Cardiac fibroblast (primary cell): Measurements from ENCODE around the gene DIRAS1.

Experiments used
- DNase-seq, 2 donors: peaks; one replicate each; pipeline versions ENCODE4 v3.0.0 to v3.0.0-alpha.2; 2010; ENCODE audit warnings: low read depth in 2 of 2
- H3K4me3 ChIP-seq, 2 donors: replicated peaks in 1 of 2; 1 replicate in 1 of 2; 2 replicates in 1 of 2; pipeline ENCODE4 v1.5.1; 2011; ENCODE audit warnings: low read depth in 2 of 2, low read length in 2 of 2, mild to moderate bottlenecking in 2 of 2, moderate library complexity in 1 of 2
- CTCF ChIP-seq: IDR thresholded peaks from one replicate; pipeline ENCODE4 v1.5.1; 2011; ENCODE audit warnings: low read depth, mild to moderate bottlenecking, low read length, inconsistent platforms

The DIRAS1 gene

GRCh38 chr19:2728783-2729387 is 7.7 kb upstream of the DIRAS1 start:
- no peak for DNase-seq
- no peak for TF ChIP-seq CTCF

GRCh38 chr19:2727640-2727944 is 6.4 kb upstream of the DIRAS1 start:
- no peak for TF ChIP-seq CTCF
- H3K4me3 ChIP-seq = no peak overlapping the region
- DNase-seq = peak in 1 of 2 donors; percentile 10

More at GRCh38 chr19:2728783-2729387, 7.7 kb upstream of the DIRAS1 start:
- no peak overlapping the region for H3K4me3 ChIP-seq

- H3K4me3 ChIP-seq = no peak overlapping the region
- no peak for TF ChIP-seq CTCF
- DNase-seq = no peak
Observed at GRCh38 chr19:2726904-2727639, 5.9 kb upstream of the DIRAS1 start.

- TF ChIP-seq CTCF = no peak
- no peak for DNase-seq
- no peak overlapping the region for H3K4me3 ChIP-seq
Observed at GRCh38 chr19:2726160-2726855, 5.1 kb upstream of the DIRAS1 start.

GRCh38 chr19:2724148-2724557 is 3.0 kb upstream of the DIRAS1 start:
- TF ChIP-seq CTCF = no peak

GRCh38 chr19:2723747-2724146 is 2.6 kb upstream of the DIRAS1 start:
- TF ChIP-seq CTCF = no peak
- H3K4me3 ChIP-seq = no peak overlapping the region
- no peak for DNase-seq

More at GRCh38 chr19:2724148-2724557, 3.0 kb upstream of the DIRAS1 start:
- H3K4me3 ChIP-seq = no peak overlapping the region
- no peak for DNase-seq
